Measurements from ENCODE around the gene PIGZ. TPM values are rescaled to one million over a fixed set of nuclear protein-coding genes. Genes with fewer than 3 reads are reported as not detected.

PIGZ gene
- total and polyA plus RNA-seq, 2 donors from 2014 or later = 1.4 to 3.5 TPM

GRCh38 chr3:196979545-196979944 lies 10.9 kb upstream of the PIGZ start:
- Histone ChIP-seq H3K27ac (ENCODE audit: low read depth in 2 of 2, low read length in 2 of 2) (no peak overlapping the region), H3K36me3 (ENCODE audit: control insufficient read depth in 2 of 3, insufficient read depth in 3 of 3, low read length in 3 of 3) (no peaks in the 10 kb centered on the region), H3K4me1 (ENCODE audit: control insufficient read depth in 2 of 3, insufficient read depth in 2 of 3, low read depth in 1 of 3, low read length in 3 of 3) (no peaks in the 10 kb centered on the region), H3K27me3 (ENCODE audit: control insufficient read depth, insufficient read depth, low read length) (no peaks in the 10 kb centered on the region), H3K9me3 (ENCODE audit: control insufficient read depth in 2 of 3, insufficient read depth in 1 of 3, low read length in 3 of 3) (peaks cover 0 to 6% (median 0%) of the 10 kb centered on the region in 3 donors), H3K9ac (ENCODE audit: low read length in 3 of 3) (no peak overlapping the region), H3K4me3 (ENCODE audit: low read length in 3 of 3) (no peak overlapping the region)
- DNase-seq = no peak
- intact Hi-C loops (cut with DNase I) = no loop called here
- TF ChIP-seq CTCF (IDR thresholded peaks at IDR 0.05; ENCODE audit: borderline replicate concordance, extremely low read depth, insufficient read depth) = no peak
- FAIRE-seq = no peak

GRCh38 chr3:196976941-196977340 lies 8.3 kb upstream of the PIGZ start:
- DNase-seq (no peak), FAIRE-seq (no peak)
- Histone ChIP-seq H3K36me3 (ENCODE audit: control insufficient read depth in 2 of 3, insufficient read depth in 3 of 3, low read length in 3 of 3) (no peaks in the 10 kb centered on the region), H3K4me1 (ENCODE audit: control insufficient read depth in 2 of 3, insufficient read depth in 2 of 3, low read depth in 1 of 3, low read length in 3 of 3) (no peaks in the 10 kb centered on the region), H3K27ac (ENCODE audit: low read depth in 2 of 2, low read length in 2 of 2) (no peak overlapping the region), H3K4me3 (ENCODE audit: low read length in 3 of 3) (no peak overlapping the region), H3K9ac (ENCODE audit: low read length in 3 of 3) (no peak overlapping the region), H3K27me3 (ENCODE audit: control insufficient read depth, insufficient read depth, low read length) (no peaks in the 10 kb centered on the region), H3K9me3 (ENCODE audit: control insufficient read depth in 2 of 3, insufficient read depth in 1 of 3, low read length in 3 of 3) (no peaks in the 10 kb centered on the region)
- no peak for TF ChIP-seq CTCF (IDR thresholded peaks at IDR 0.05; ENCODE audit: borderline replicate concordance, extremely low read depth, insufficient read depth)
- intact Hi-C loops (cut with DNase I) = no loop called here

GRCh38 chr3:196975349-196975748 lies 6.7 kb upstream of the PIGZ start:
- DNase-seq (no peak), FAIRE-seq (no peak)
- Histone ChIP-seq H3K27me3 (ENCODE audit: control insufficient read depth, insufficient read depth, low read length) (peaks cover 2% of the 10 kb centered on the region), H3K9me3 (ENCODE audit: control insufficient read depth in 2 of 3, insufficient read depth in 1 of 3, low read length in 3 of 3) (no peaks in the 10 kb centered on the region), H3K27ac (ENCODE audit: low read depth in 2 of 2, low read length in 2 of 2) (no peak overlapping the region), H3K4me3 (ENCODE audit: low read length in 3 of 3) (no peak overlapping the region), H3K9ac (ENCODE audit: low read length in 3 of 3) (no peak overlapping the region), H3K4me1 (ENCODE audit: control insufficient read depth in 2 of 3, insufficient read depth in 2 of 3, low read depth in 1 of 3, low read length in 3 of 3) (no peaks in the 10 kb centered on the region), H3K36me3 (ENCODE audit: control insufficient read depth in 2 of 3, insufficient read depth in 3 of 3, low read length in 3 of 3) (no peaks in the 10 kb centered on the region)
- intact Hi-C loops (cut with DNase I) = no loop called here
- TF ChIP-seq CTCF (IDR thresholded peaks at IDR 0.05; ENCODE audit: borderline replicate concordance, extremely low read depth, insufficient read depth) = no peak

GRCh38 chr3:196974661-196975060 lies 6.0 kb upstream of the PIGZ start:
- intact Hi-C loops (cut with DNase I) = no loop called here

More at GRCh38 chr3:196974661-196975060, 6.0 kb upstream of the PIGZ start:
- FAIRE-seq (no peak), DNase-seq (no peak)
- no peak for TF ChIP-seq CTCF (IDR thresholded peaks at IDR 0.05; ENCODE audit: borderline replicate concordance, extremely low read depth, insufficient read depth)
- peaks cover 2% of the 10 kb centered on the region for H3K27me3 ChIP-seq (ENCODE audit: control insufficient read depth, insufficient read depth, low read length)
- no peaks in the 10 kb centered on the region for H3K4me1 ChIP-seq (ENCODE audit: control insufficient read depth in 2 of 3, insufficient read depth in 2 of 3, low read depth in 1 of 3, low read length in 3 of 3)
- H3K9me3 ChIP-seq (ENCODE audit: control insufficient read depth in 2 of 3, insufficient read depth in 1 of 3, low read length in 3 of 3) = no peaks in the 10 kb centered on the region
- H3K27ac ChIP-seq (ENCODE audit: low read depth in 2 of 2, low read length in 2 of 2) = no peak overlapping the region
- H3K36me3 ChIP-seq (ENCODE audit: control insufficient read depth in 2 of 3, insufficient read depth in 3 of 3, low read length in 3 of 3) = no peaks in the 10 kb centered on the region
- no peak overlapping the region for H3K4me3 ChIP-seq (ENCODE audit: low read length in 3 of 3)
- no peak overlapping the region for H3K9ac ChIP-seq (ENCODE audit: low read length in 3 of 3)

Measured in kidney (tissue), 14 donors.